Measurements from ENCODE around the gene HOXC9.

HOXC9 gene

DNA sequence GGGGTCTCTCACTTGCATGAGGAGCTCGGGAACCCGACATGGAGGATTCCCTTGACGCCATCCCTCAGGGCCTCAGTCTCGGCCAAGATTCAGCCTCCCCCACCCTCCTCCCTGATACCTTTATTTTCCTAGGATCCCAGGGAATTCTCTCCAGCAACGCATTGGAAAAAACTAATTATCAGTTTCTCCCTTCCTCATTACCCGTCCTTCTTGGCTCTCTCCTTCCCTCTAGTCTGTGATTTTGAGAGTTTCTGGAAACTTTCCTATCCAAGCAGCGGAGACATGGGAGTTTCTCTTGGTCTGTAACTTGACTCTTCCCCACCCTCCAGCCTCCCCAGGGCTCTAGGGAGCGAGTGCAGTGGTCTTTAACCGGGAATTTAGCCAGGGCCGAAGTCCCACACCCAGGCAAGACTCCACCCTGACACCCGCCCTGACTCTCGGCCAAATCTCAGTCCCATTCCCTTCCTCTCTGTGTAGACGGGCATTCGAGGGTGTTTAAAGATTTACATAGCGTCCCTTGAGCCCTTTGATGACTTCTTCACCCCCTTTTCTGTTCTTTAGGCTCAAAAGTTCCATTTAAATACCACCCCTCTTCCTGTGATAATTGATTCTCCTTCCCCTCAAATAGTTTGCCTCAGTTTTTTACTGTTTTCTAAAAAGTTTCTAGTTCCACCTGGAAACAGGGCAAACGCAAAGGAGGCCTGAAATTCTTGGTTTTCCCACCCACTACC, 39.6 kb downstream of the HOXC9 start:
- H4K20me1 ChIP-seq (ENCODE audit: insufficient read depth, low read length), result no peaks in the 10 kb centered on the region
- H3K4me3 ChIP-seq (ENCODE audit: low read depth in 1 of 2, low read length in 2 of 2), result no peak overlapping the region
- ATAC-seq (ENCODE audit: insufficient read depth, low read depth) (no peak), DNase-seq (no peak)
- no peak overlapping the region for H3K4me2 ChIP-seq (ENCODE audit: insufficient read depth, low read length)
- TF ChIP-seq, protein P1, sequence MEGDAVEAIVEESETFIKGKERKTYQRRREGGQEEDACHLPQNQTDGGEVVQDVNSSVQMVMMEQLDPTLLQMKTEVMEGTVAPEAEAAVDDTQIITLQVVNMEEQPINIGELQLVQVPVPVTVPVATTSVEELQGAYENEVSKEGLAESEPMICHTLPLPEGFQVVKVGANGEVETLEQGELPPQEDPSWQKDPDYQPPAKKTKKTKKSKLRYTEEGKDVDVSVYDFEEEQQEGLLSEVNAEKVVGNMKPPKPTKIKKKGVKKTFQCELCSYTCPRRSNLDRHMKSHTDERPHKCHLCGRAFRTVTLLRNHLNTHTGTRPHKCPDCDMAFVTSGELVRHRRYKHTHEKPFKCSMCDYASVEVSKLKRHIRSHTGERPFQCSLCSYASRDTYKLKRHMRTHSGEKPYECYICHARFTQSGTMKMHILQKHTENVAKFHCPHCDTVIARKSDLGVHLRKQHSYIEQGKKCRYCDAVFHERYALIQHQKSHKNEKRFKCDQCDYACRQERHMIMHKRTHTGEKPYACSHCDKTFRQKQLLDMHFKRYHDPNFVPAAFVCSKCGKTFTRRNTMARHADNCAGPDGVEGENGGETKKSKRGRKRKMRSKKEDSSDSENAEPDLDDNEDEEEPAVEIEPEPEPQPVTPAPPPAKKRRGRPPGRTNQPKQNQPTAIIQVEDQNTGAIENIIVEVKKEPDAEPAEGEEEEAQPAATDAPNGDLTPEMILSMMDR (IDR thresholded peaks at IDR 0.05; ENCODE audit: borderline replicate concordance, extremely low read depth, low read length, poor library complexity, severe bottlenecking), result no peak
- TF ChIP-seq EZH2 (IDR thresholded peaks at IDR 0.05; ENCODE audit: borderline replicate concordance, low read depth, low read length, severe bottlenecking), result no peak
- peaks cover 43% of the 10 kb centered on the region for H3K27me3 ChIP-seq (ENCODE audit: insufficient read depth, low read length, poor library complexity)
- H3K27ac ChIP-seq (ENCODE audit: low read length), result no peak overlapping the region
- peaks cover 9% of the 10 kb centered on the region for H3K4me1 ChIP-seq (ENCODE audit: insufficient read depth, low read length)
- no peaks in the 10 kb centered on the region for H3K36me3 ChIP-seq (ENCODE audit: insufficient read depth, low read length)
- no peak overlapping the region for H3K9ac ChIP-seq (ENCODE audit: low read depth, low read length)
- H3K79me2 ChIP-seq (ENCODE audit: insufficient read depth, low read length), result no peaks in the 10 kb centered on the region
- H3K9me3 ChIP-seq (ENCODE audit: insufficient read depth, low read length, severe bottlenecking), result no peaks in the 10 kb centered on the region
- no peak overlapping the region for H2AFZ ChIP-seq (ENCODE audit: low read depth, low read length)

DNA sequence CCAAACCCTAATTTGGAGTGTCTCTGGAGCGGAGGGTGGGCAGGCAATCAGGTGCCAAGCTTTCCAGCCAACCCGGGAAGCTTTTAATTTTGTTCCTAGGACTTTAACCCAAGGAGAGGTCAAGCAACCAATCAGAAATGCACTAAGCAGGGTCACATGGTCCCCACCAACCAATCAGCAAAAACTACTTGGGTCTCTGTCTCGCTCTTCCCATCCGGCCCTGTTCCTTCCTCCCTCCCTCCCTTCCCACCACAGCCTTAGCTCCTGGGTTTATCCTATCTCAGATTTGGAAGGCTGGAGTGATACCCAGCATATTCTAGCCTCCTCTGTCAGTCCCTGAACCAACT, 40.2 kb downstream of the HOXC9 start:
- H3K27me3 ChIP-seq (ENCODE audit: insufficient read depth, low read length, poor library complexity), result peaks cover 45% of the 10 kb centered on the region

DNA sequence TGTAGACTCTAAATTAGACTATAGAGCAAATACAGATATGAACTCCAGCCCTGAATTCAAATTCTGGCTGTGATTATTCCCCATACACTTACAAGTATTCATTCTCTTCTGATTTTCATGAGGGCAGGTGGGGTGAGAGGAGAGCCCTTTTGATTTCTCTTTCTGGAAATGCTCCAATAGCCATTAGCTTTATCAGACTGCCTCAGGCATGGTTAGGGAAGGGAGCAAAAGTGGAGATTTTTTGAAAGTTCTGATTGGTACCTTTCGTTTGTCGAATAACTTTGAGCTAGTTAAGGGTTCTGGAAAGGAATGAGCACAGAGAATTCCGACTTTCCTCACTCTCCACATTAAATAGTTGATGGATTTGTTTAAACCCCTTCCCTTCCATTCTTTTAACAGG, 40.7 kb downstream of the HOXC9 start:
- Histone ChIP-seq H3K27ac (ENCODE audit: low read length) (no peak overlapping the region), H3K9me3 (ENCODE audit: insufficient read depth, low read length, severe bottlenecking) (no peaks in the 10 kb centered on the region), H4K20me1 (ENCODE audit: insufficient read depth, low read length) (no peaks in the 10 kb centered on the region), H3K4me1 (ENCODE audit: insufficient read depth, low read length) (peaks cover 9% of the 10 kb centered on the region), H3K36me3 (ENCODE audit: insufficient read depth, low read length) (no peaks in the 10 kb centered on the region), H3K9ac (ENCODE audit: low read depth, low read length) (no peak overlapping the region), H3K4me2 (ENCODE audit: insufficient read depth, low read length) (no peak overlapping the region), H3K27me3 (ENCODE audit: insufficient read depth, low read length, poor library complexity) (peaks cover 45% of the 10 kb centered on the region), H2AFZ (ENCODE audit: low read depth, low read length) (no peak overlapping the region), H3K79me2 (ENCODE audit: insufficient read depth, low read length) (no peaks in the 10 kb centered on the region), H3K4me3 (ENCODE audit: low read depth in 1 of 2, low read length in 2 of 2) (no peak overlapping the region)
- no peak for TF ChIP-seq EZH2 (IDR thresholded peaks at IDR 0.05; ENCODE audit: borderline replicate concordance, low read depth, low read length, severe bottlenecking)
- TF ChIP-seq, protein P1 (IDR thresholded peaks at IDR 0.05; ENCODE audit: borderline replicate concordance, extremely low read depth, low read length, poor library complexity, severe bottlenecking), result no peak
- no peak for ATAC-seq (ENCODE audit: insufficient read depth, low read depth)
- no peak for DNase-seq

More for the DNA sequence above, 40.2 kb downstream of the HOXC9 start:
- H3K9me3 ChIP-seq (ENCODE audit: insufficient read depth, low read length, severe bottlenecking), result no peaks in the 10 kb centered on the region
- H3K27ac ChIP-seq (ENCODE audit: low read length), result no peak overlapping the region
- H3K9ac ChIP-seq (ENCODE audit: low read depth, low read length), result no peak overlapping the region
- H3K79me2 ChIP-seq (ENCODE audit: insufficient read depth, low read length), result no peaks in the 10 kb centered on the region
- no peak overlapping the region for H3K4me3 ChIP-seq (ENCODE audit: low read depth in 1 of 2, low read length in 2 of 2)
- no peak overlapping the region for H2AFZ ChIP-seq (ENCODE audit: low read depth, low read length)
- ATAC-seq (ENCODE audit: insufficient read depth, low read depth), result no peak
- no peak overlapping the region for H3K4me2 ChIP-seq (ENCODE audit: insufficient read depth, low read length)
- peaks cover 9% of the 10 kb centered on the region for H3K4me1 ChIP-seq (ENCODE audit: insufficient read depth, low read length)
- no peaks in the 10 kb centered on the region for H3K36me3 ChIP-seq (ENCODE audit: insufficient read depth, low read length)
- no peak for DNase-seq
- TF ChIP-seq EZH2 (IDR thresholded peaks at IDR 0.05; ENCODE audit: borderline replicate concordance, low read depth, low read length, severe bottlenecking), result no peak
- TF ChIP-seq, protein P1 (IDR thresholded peaks at IDR 0.05; ENCODE audit: borderline replicate concordance, extremely low read depth, low read length, poor library complexity, severe bottlenecking), result no peak
- no peaks in the 10 kb centered on the region for H4K20me1 ChIP-seq (ENCODE audit: insufficient read depth, low read length)
